ENCODE results near the gene RSPO4.
"Not testable (repeated sequence)": the region's sequence is repeated elsewhere in the genome, so short reads cannot be mapped to it uniquely, and the experiment has no call there.

Gene RSPO4

DNA sequence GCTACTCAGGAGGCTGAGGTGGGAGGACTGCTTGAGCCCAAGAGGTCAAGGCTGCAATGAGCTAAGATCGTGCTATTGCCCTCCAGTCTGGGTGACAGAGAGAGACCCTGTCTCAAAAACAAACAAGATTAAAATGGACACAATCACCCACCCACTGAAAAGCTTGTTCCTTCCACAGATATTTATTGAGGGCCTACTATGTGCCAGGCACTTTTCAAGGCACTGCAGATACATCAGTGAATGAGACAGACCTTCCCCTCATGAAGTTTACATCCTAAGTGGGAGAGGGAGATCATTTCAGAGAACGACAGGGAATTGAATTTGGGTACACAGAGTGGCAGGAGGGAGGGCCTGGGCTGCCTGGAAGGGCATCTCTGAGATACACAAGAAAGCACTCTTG lies 14.4 kb downstream of the RSPO4 start:
- no peak for DNase-seq
- H3K4ac ChIP-seq (ENCODE audit: low read depth in 1 of 2, low read length in 2 of 2) = no peak overlapping the region
- H3K18ac ChIP-seq (ENCODE audit: low read depth in 1 of 2, low read length in 2 of 2) = no peak overlapping the region
- H3K4me1 ChIP-seq (ENCODE audit: control insufficient read depth, insufficient read depth, low read depth, low read length) = no peaks in the 10 kb centered on the region
- no peak overlapping the region for H4K91ac ChIP-seq (ENCODE audit: low read length)
- H3K9me3 ChIP-seq (ENCODE audit: control insufficient read depth, low read length) = no peaks in the 10 kb centered on the region
- H3K4me2 ChIP-seq (ENCODE audit: low read length, poor library complexity, severe bottlenecking) = no peak overlapping the region
- H2AFZ ChIP-seq (ENCODE audit: low read depth, low read length) = no peak overlapping the region
- H2BK15ac ChIP-seq (ENCODE audit: low read depth, poor library complexity, severe bottlenecking) = no peak overlapping the region
- H3K23ac ChIP-seq (ENCODE audit: low read length in 2 of 2) = no peak overlapping the region
- no peak overlapping the region for H2AK5ac ChIP-seq (ENCODE audit: low read length, severe bottlenecking)
- H3K36me3 ChIP-seq (ENCODE audit: control insufficient read depth in 1 of 2, insufficient read depth in 2 of 2, low read depth in 1 of 2, low read length in 2 of 2) = no peaks in the 10 kb centered on the region
- no peak overlapping the region for H4K8ac ChIP-seq (ENCODE audit: low read length)
- 63% methylated on average over 2 of the region's 2 CpGs for WGBS
- no peak overlapping the region for H3K4me3 ChIP-seq (ENCODE audit: insufficient read depth in 1 of 2, low read depth in 1 of 2, low read length in 2 of 2)
- no peaks in the 10 kb centered on the region for H3K79me1 ChIP-seq (replicated peaks; ENCODE audit: low read length, poor library complexity, severe bottlenecking)
- no peak overlapping the region for H2BK120ac ChIP-seq (ENCODE audit: low read depth, low read length)
- no peak overlapping the region for H2BK12ac ChIP-seq (ENCODE audit: low read length in 2 of 2)
- H3K14ac ChIP-seq (ENCODE audit: low read length in 2 of 2) = no peak overlapping the region
- H3K9ac ChIP-seq (ENCODE audit: low read length) = no peak overlapping the region
- peaks cover 3 to 52% of the 10 kb centered on the region in 2 experiments for H3K27me3 ChIP-seq (ENCODE audit: control insufficient read depth in 1 of 2, insufficient read depth in 1 of 2, low read length in 2 of 2)
- H3K27ac ChIP-seq (ENCODE audit: low read length, poor library complexity, severe bottlenecking) = no peak overlapping the region
- H2BK5ac ChIP-seq (ENCODE audit: low read depth, low read length, poor library complexity, severe bottlenecking) = no peak overlapping the region

- Histone ChIP-seq H2BK5ac (ENCODE audit: low read depth, low read length, poor library complexity, severe bottlenecking) (no peak overlapping the region), H4K91ac (ENCODE audit: low read length) (no peak overlapping the region), H2BK15ac (ENCODE audit: low read depth, poor library complexity, severe bottlenecking) (no peak overlapping the region), H3K18ac (ENCODE audit: low read depth in 1 of 2, low read length in 2 of 2) (no peak overlapping the region), H2AFZ (ENCODE audit: low read depth, low read length) (no peak overlapping the region), H2BK12ac (ENCODE audit: low read length in 2 of 2) (no peak overlapping the region), H2AK5ac (ENCODE audit: low read length, severe bottlenecking) (no peak overlapping the region), H3K36me3 (ENCODE audit: control insufficient read depth in 1 of 2, insufficient read depth in 2 of 2, low read depth in 1 of 2, low read length in 2 of 2) (no peaks in the 10 kb centered on the region), H4K8ac (ENCODE audit: low read length) (no peak overlapping the region), H3K79me1 (replicated peaks; ENCODE audit: low read length, poor library complexity, severe bottlenecking) (no peaks in the 10 kb centered on the region), H3K4me3 (ENCODE audit: insufficient read depth in 1 of 2, low read depth in 1 of 2, low read length in 2 of 2) (no peak overlapping the region), H3K27ac (ENCODE audit: low read length, poor library complexity, severe bottlenecking) (no peak overlapping the region), H3K4me2 (ENCODE audit: low read length, poor library complexity, severe bottlenecking) (no peak overlapping the region), H3K4ac (ENCODE audit: low read depth in 1 of 2, low read length in 2 of 2) (no peak overlapping the region), H3K9ac (ENCODE audit: low read length) (no peak overlapping the region), H3K27me3 (ENCODE audit: control insufficient read depth in 1 of 2, insufficient read depth in 1 of 2, low read length in 2 of 2) (peaks cover 8 to 50% of the 10 kb centered on the region in 2 experiments), H3K23ac (ENCODE audit: low read length in 2 of 2) (no peak overlapping the region), H2BK120ac (ENCODE audit: low read depth, low read length) (no peak overlapping the region), H3K4me1 (ENCODE audit: control insufficient read depth, insufficient read depth, low read depth, low read length) (no peaks in the 10 kb centered on the region), H3K9me3 (ENCODE audit: control insufficient read depth, low read length) (no peaks in the 10 kb centered on the region), H3K14ac (ENCODE audit: low read length in 2 of 2) (no peak overlapping the region)
- DNase-seq = no peak
- 83% methylated on average over 3 of the region's 4 CpGs for WGBS
Measured at GRCh38 chr20:986733-987355, 15.3 kb downstream of the RSPO4 start.

DNA sequence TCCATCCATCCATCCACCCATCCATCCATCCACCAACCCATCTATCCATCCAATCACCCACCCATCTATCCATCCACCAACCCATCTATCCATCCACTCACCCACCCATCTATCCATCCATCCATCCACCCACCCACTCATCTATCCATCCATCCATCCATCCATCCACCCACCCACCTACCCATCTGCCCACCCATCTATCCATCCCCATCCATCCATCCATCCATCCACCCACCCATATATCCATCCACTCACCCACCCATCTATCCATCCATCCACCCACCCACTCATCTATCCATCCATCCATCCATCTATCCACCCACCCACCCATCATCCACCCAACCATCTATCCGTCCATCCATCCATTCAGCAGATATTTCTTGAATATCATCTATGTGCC lies 17.1 kb downstream of the RSPO4 start:
- not testable (repeated sequence) for H3K27ac ChIP-seq (ENCODE audit: low read length, poor library complexity, severe bottlenecking); H3K4me2 ChIP-seq (ENCODE audit: low read length, poor library complexity, severe bottlenecking); H2AK5ac ChIP-seq (ENCODE audit: low read length, severe bottlenecking); H2BK15ac ChIP-seq (ENCODE audit: low read depth, poor library complexity, severe bottlenecking); H3K36me3 ChIP-seq (ENCODE audit: control insufficient read depth in 1 of 2, insufficient read depth in 2 of 2, low read depth in 1 of 2, low read length in 2 of 2); H2BK120ac ChIP-seq (ENCODE audit: low read depth, low read length); H3K79me1 ChIP-seq (replicated peaks; ENCODE audit: low read length, poor library complexity, severe bottlenecking); H3K9me3 ChIP-seq (ENCODE audit: control insufficient read depth, low read length); H2AFZ ChIP-seq (ENCODE audit: low read depth, low read length); H2BK5ac ChIP-seq (ENCODE audit: low read depth, low read length, poor library complexity, severe bottlenecking); H3K4me3 ChIP-seq (ENCODE audit: insufficient read depth in 1 of 2, low read depth in 1 of 2, low read length in 2 of 2); H2BK12ac ChIP-seq (ENCODE audit: low read length in 2 of 2); H3K14ac ChIP-seq (ENCODE audit: low read length in 2 of 2); H3K4me1 ChIP-seq (ENCODE audit: control insufficient read depth, insufficient read depth, low read depth, low read length); H4K8ac ChIP-seq (ENCODE audit: low read length); H3K9ac ChIP-seq (ENCODE audit: low read length); H3K4ac ChIP-seq (ENCODE audit: low read depth in 1 of 2, low read length in 2 of 2); H3K18ac ChIP-seq (ENCODE audit: low read depth in 1 of 2, low read length in 2 of 2); DNase-seq; H4K91ac ChIP-seq (ENCODE audit: low read length); H3K23ac ChIP-seq (ENCODE audit: low read length in 2 of 2)
- 100% methylated on average over 1 of the region's 1 CpG for WGBS
- peaks cover 12 to 52% of the 10 kb centered on the region in 2 experiments for H3K27me3 ChIP-seq (ENCODE audit: control insufficient read depth in 1 of 2, insufficient read depth in 1 of 2, low read length in 2 of 2)

DNA sequence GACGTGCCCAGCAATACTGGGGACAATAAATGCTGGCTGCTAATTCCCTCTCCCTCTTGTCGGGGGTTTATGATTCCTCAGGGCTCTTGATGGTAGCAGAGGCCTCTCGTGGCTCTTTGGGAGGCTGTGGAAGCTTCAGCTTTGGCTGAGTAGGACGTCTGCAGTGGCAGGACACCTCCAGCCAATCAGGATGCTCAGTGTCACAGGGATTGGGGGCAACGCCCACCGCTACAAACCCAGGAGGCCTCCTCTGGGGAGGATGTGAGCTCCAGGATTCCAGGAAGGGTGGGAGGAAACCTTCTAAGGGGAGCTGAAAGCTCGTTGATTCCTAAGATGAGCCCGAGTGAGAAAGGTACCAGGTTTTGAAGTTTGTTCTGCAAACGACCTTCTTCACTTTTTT lies 19.4 kb downstream of the RSPO4 start:
- Histone ChIP-seq H2AFZ (ENCODE audit: low read depth, low read length) (no peak overlapping the region), H3K79me1 (replicated peaks; ENCODE audit: low read length, poor library complexity, severe bottlenecking) (no peaks in the 10 kb centered on the region), H4K8ac (ENCODE audit: low read length) (no peak overlapping the region), H3K18ac (ENCODE audit: low read depth in 1 of 2, low read length in 2 of 2) (no peak overlapping the region), H3K9me3 (ENCODE audit: control insufficient read depth, low read length) (no peaks in the 10 kb centered on the region), H3K27me3 (ENCODE audit: control insufficient read depth in 1 of 2, insufficient read depth in 1 of 2, low read length in 2 of 2) (peaks cover 12 to 58% of the 10 kb centered on the region in 2 experiments), H2BK15ac (ENCODE audit: low read depth, poor library complexity, severe bottlenecking) (no peak overlapping the region), H2BK5ac (ENCODE audit: low read depth, low read length, poor library complexity, severe bottlenecking) (no peak overlapping the region), H3K9ac (ENCODE audit: low read length) (no peak overlapping the region), H2AK5ac (ENCODE audit: low read length, severe bottlenecking) (no peak overlapping the region), H3K23ac (ENCODE audit: low read length in 2 of 2) (no peak overlapping the region), H3K4me1 (ENCODE audit: control insufficient read depth, insufficient read depth, low read depth, low read length) (no peaks in the 10 kb centered on the region), H3K4ac (ENCODE audit: low read depth in 1 of 2, low read length in 2 of 2) (no peak overlapping the region), H3K14ac (ENCODE audit: low read length in 2 of 2) (no peak overlapping the region), H4K91ac (ENCODE audit: low read length) (no peak overlapping the region), H3K36me3 (ENCODE audit: control insufficient read depth in 1 of 2, insufficient read depth in 2 of 2, low read depth in 1 of 2, low read length in 2 of 2) (no peaks in the 10 kb centered on the region), H3K4me3 (ENCODE audit: insufficient read depth in 1 of 2, low read depth in 1 of 2, low read length in 2 of 2) (no peak overlapping the region), H3K4me2 (ENCODE audit: low read length, poor library complexity, severe bottlenecking) (no peak overlapping the region), H2BK12ac (ENCODE audit: low read length in 2 of 2) (no peak overlapping the region), H3K27ac (ENCODE audit: low read length, poor library complexity, severe bottlenecking) (no peak overlapping the region), H2BK120ac (ENCODE audit: low read depth, low read length) (no peak overlapping the region)
- DNase-seq = no peak
- WGBS = 23% methylated on average over 9 of the region's 9 CpGs

Measured in mesenchymal stem cell (in vitro differentiated cells and primary cell).